MM.1S (cell line): ENCODE data around the gene DAB1.

Source experiments
- EZH2 ChIP-seq: fragments of 300-600 bp; sonication (generic); optimal IDR thresholded peaks from 2 replicates; pipeline ENCODE3; 2017; ENCODE audit warnings: low read depth, mild to moderate bottlenecking, antibody characterized with exemption, low read length, mixed read lengths
- EZH2phosphoT487 ChIP-seq: fragments of 300-600 bp; sonication (generic); IDR thresholded peaks from 2 replicates; pipeline ENCODE4 v1.6.1; 2018; ENCODE audit warnings: antibody characterized with exemption, low read length
- TF ChIP-seq, protein P1 (sequence below): fragments of 300-600 bp; sonication (generic); IDR thresholded peaks from 2 replicates; pipeline ENCODE4 v1.5.1; 2016; ENCODE audit warnings: antibody characterized with exemption, low read length, mixed read lengths

- TF ChIP-seq, protein P1, sequence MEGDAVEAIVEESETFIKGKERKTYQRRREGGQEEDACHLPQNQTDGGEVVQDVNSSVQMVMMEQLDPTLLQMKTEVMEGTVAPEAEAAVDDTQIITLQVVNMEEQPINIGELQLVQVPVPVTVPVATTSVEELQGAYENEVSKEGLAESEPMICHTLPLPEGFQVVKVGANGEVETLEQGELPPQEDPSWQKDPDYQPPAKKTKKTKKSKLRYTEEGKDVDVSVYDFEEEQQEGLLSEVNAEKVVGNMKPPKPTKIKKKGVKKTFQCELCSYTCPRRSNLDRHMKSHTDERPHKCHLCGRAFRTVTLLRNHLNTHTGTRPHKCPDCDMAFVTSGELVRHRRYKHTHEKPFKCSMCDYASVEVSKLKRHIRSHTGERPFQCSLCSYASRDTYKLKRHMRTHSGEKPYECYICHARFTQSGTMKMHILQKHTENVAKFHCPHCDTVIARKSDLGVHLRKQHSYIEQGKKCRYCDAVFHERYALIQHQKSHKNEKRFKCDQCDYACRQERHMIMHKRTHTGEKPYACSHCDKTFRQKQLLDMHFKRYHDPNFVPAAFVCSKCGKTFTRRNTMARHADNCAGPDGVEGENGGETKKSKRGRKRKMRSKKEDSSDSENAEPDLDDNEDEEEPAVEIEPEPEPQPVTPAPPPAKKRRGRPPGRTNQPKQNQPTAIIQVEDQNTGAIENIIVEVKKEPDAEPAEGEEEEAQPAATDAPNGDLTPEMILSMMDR: no peak
- no peak for TF ChIP-seq EZH2
- no peak for TF ChIP-seq EZH2phosphoT487
Measured at GRCh38 chr1:57294177-57294576, 129.7 kb downstream of the DAB1 start.
